ENCODE results near the gene SEMA3E. TPM values are rescaled to one million over a fixed set of nuclear protein-coding genes. Genes with fewer than 3 reads are reported as not detected.

SEMA3E gene
- 1 to 10 TPM; 1.5 to 5.3 (median 3.5) TPM for total RNA-seq

DNA sequence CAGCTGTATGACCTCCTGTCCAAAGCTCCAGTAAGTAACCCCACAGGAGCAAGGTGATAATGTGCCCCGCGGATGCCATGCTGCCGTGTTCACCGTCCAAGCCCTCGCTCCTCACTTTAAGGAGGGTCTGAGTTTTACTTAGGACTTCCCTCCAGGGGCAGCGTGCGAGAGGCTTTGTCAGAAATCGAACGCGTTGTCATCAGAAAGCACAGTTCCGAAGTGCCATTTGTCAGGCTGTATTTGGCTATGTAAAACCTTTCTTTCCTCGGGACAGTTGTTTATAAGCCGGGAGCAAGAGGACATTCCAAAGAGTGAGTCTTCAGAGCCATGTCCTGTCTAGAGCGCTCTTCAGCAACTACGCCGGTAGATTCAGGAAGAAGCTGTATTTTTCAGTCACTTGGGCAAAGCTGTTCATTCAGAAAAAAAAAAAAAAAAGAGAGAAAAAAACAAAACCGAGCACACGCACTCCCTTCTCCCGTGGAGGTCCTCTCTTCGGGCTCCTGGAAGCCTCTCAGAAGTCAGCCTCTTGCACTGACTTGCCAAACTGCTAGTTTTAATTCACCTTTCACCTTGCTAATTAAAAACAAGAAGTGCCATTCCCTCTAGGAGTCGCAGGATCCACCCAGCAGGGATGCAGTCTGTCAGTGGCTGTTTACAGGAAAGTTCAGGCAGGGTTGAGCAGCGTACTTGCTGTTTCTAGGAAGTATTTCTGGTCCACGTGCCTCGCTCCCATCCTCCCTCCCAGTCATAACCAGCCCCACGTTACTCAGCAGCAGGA, at the start of gene SEMA3E:
Gene SEMA3E (minus strand): TSS at position 676 of the 778 bp plus-strand sequence.
- TF ChIP-seq, protein P1, sequence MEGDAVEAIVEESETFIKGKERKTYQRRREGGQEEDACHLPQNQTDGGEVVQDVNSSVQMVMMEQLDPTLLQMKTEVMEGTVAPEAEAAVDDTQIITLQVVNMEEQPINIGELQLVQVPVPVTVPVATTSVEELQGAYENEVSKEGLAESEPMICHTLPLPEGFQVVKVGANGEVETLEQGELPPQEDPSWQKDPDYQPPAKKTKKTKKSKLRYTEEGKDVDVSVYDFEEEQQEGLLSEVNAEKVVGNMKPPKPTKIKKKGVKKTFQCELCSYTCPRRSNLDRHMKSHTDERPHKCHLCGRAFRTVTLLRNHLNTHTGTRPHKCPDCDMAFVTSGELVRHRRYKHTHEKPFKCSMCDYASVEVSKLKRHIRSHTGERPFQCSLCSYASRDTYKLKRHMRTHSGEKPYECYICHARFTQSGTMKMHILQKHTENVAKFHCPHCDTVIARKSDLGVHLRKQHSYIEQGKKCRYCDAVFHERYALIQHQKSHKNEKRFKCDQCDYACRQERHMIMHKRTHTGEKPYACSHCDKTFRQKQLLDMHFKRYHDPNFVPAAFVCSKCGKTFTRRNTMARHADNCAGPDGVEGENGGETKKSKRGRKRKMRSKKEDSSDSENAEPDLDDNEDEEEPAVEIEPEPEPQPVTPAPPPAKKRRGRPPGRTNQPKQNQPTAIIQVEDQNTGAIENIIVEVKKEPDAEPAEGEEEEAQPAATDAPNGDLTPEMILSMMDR (IDR thresholded peaks at IDR 0.05; ENCODE audit: low read depth): no peak

DNA sequence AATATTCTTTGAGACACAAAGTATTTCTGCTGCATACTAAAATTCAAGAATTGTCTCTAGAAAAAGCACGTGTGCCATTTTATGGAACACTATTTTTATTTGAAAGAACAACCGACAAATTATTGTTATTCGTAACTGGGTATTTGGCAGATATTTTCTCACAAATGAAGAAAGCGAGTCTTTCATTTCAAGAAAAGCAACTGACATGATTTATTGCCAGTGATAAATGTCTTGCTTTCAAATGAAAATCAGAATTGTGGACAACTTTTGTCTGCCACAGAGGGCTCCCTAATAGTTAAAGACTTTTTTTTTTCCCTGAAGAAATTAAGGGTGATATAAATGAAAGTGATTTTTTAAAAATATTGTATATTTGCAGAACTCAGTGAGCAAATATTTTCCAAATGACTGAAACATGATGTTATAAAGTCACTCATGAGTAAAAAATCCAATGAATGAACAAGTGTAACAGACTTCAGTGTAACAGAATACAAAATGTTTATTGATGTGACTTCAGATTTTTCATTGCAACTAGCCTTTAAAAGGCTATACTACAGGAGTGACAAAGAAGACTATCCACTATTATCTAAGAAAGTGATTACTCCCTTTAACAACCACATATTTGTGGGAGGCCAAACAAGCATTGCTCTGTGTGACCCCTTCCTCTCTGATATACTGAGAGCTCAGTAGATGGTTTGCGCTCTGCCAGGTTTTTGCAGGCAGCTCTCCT, 49.0 kb upstream of the SEMA3E start:
- TF ChIP-seq, protein P1 (IDR thresholded peaks at IDR 0.05; ENCODE audit: low read depth): no peak

DNA sequence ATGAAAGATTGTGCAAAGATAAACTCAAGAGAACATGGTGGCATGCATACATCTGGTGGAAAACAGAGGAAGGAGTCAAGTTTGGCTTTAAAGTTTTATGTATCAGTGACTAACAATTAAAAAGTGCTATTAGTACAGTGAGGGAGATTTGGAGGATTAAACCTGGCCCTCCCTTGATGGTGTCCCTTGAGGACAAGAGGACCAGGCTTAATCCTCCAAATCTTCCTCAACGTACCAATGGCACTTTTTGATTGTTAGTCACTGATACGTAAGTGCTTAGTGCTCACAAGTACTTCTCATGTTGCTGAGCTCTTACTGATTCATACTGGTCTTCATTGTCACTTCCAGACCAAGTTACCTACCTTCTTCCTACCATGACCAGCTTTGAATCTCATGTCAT, 47.2 kb upstream of the SEMA3E start:
- TF ChIP-seq, protein P1 (IDR thresholded peaks at IDR 0.05; ENCODE audit: low read depth): no peak

DNA sequence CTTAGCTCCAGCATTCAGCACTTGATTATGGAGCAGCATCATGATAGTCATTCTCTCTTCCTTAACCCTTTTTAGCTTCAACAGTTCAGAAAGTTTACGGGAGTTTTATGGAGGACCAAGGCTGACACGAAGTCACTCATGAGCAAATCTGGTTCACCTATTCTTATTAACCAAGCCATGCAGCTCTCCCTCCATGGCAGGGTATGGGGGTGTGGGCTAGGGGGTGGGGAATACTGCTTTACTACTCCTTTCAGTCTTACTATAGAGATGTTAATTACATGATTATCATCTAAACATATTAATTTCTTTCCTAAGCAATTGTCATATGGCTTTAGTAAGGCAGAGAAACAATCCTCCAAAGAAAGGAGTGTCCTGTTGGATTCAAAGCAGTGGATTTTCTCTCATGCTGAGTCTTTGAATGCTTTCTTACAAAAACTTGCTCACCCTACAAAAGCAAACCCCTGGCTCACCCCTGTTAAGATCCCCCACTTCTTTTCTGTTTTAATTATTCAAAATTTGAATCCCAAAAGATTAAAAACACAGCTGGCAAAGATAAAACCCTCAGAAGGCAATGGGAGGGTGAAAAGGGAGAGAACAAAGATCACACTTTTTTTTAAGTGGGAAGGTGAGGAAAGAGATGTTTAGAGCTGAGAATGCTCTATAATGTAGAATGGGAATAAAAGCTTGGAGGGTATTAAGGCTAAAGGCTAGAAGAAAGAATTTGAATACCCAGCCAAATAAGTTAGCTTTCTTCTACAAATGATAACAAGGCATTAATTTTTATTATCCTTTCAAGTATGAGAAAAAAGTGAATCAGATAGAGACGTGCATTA, 46.4 kb upstream of the SEMA3E start:
- TF ChIP-seq, protein P1 (IDR thresholded peaks at IDR 0.05; ENCODE audit: low read depth): no peak

DNA sequence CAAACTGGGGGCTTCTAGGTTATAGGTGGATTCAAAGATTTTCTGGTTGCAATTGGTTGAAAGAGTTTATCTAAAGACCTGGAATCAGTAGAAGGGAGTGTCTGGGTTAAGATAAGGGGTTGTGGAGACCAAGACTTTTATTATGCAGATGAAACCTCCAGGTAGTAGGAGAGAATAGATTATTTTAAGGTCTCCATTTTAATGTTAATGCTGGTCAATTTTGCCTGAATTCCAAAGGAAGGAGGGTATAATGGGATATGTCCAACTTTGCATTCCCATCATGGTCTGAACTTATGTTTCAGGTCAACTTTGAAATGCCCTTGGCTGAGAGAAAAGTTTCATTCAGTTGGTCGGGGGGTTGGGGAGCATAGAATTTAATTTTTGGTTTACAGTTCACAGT, 44.3 kb upstream of the SEMA3E start:
- TF ChIP-seq, protein P1 (IDR thresholded peaks at IDR 0.05; ENCODE audit: low read depth): no peak

DNA sequence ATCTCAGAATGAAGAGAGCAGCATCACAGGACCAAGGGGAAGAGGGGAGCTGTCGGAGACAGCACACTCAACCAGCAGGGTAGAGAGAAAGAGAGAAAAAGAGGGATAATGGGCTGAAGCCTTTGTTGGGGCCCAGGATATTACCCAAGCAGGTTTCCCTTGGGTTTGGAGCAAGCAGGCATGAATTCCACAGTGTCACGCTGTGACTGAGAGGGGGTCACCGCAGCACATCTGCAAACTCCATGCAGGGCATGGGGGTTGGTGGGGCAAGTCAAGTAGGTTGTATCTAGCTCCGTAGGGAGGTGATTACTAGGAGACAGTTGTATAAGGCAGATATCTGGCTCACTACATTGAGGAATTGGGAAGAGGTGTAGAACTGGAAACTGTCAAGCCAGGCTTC, 42.2 kb upstream of the SEMA3E start:
- TF ChIP-seq, protein P1 (IDR thresholded peaks at IDR 0.05; ENCODE audit: low read depth): no peak
